ENCODE data around the gene C4orf51. TPM values are rescaled to one million over a fixed set of nuclear protein-coding genes. Genes with fewer than 3 reads are reported as not detected.

Gene C4orf51
- polyA plus RNA-seq, 1 of the 3 experiments (the other 2 are of a cell fraction), result not detected

- no peaks in the 10 kb centered on the region for H3K27me3 ChIP-seq (ENCODE audit: insufficient read depth)
- no peak overlapping the region for H3K9ac ChIP-seq
- H2AFZ ChIP-seq (ENCODE audit: low read depth), result no peak overlapping the region
- no peaks in the 10 kb centered on the region for H3K79me2 ChIP-seq (ENCODE audit: insufficient read depth)
- H3K4me1 ChIP-seq (ENCODE audit: control insufficient read depth in 1 of 2, insufficient read depth in 2 of 2, low read depth in 1 of 2, low read length in 1 of 2), result no peaks in the 10 kb centered on the region; a peak in 1 of 4 replicates
- H3K9me2 ChIP-seq, result no peaks in the 10 kb centered on the region
- H3K9me3 ChIP-seq, result no peaks in the 10 kb centered on the region
- 88% methylated on average over 2 of the region's 2 CpGs for WGBS (ENCODE audit: low lambda C conversion rate)
- H4K20me1 ChIP-seq (ENCODE audit: insufficient read depth), result no peaks in the 10 kb centered on the region
- ChIA-PET POLR2A (no interaction called here), CTCF (no interaction called here)
- H3K4me2 ChIP-seq, result no peak overlapping the region
- H3K4me3 ChIP-seq (ENCODE audit: low read depth in 2 of 2, low read length in 1 of 2), result no peak overlapping the region
- H3F3A ChIP-seq (replicated peaks; ENCODE audit: insufficient read depth), result no peaks in the 10 kb centered on the region
- no peak for DNase-seq
- H3K36me3 ChIP-seq (replicated peaks in 1 of 2; ENCODE audit: control insufficient read depth in 1 of 2, insufficient read depth in 2 of 2, low read length in 1 of 2), result no peaks in the 10 kb centered on the region
- TF ChIP-seq RCOR1 (IDR thresholded peaks at IDR 0.05; ENCODE audit: low read length) (no peak), PBX3 (IDR thresholded peaks at IDR 0.05) (no peak), RXRA (IDR thresholded peaks at IDR 0.05; ENCODE audit: borderline replicate concordance, low read depth) (no peak), EP300 (IDR thresholded peaks at IDR 0.05; ENCODE audit: borderline replicate concordance in 1 of 2, low read depth in 1 of 2, low read length in 1 of 2) (no peak)
- H3K27ac ChIP-seq (ENCODE audit: low read depth in 2 of 2, low read length in 1 of 2), result no peak overlapping the region
Measured at GRCh38 chr4:145743641-145744040, 63.7 kb downstream of the C4orf51 start.

- H4K20me1 ChIP-seq (ENCODE audit: insufficient read depth), result no peaks in the 10 kb centered on the region
- WGBS (ENCODE audit: low lambda C conversion rate), result 86% methylated on average over 2 of the region's 2 CpGs
- H3K79me2 ChIP-seq (ENCODE audit: insufficient read depth), result no peaks in the 10 kb centered on the region
- no peak overlapping the region for H3K4me3 ChIP-seq (ENCODE audit: low read depth in 2 of 2, low read length in 1 of 2)
- ChIA-PET CTCF (no interaction called here), POLR2A (no interaction called here)
- no peaks in the 10 kb centered on the region for H3K4me1 ChIP-seq (ENCODE audit: control insufficient read depth in 1 of 2, insufficient read depth in 2 of 2, low read depth in 1 of 2, low read length in 1 of 2)
- H3K9me2 ChIP-seq, result no peaks in the 10 kb centered on the region
- H2AFZ ChIP-seq (ENCODE audit: low read depth), result no peak overlapping the region
- no peaks in the 10 kb centered on the region for H3K9me3 ChIP-seq
- no peak overlapping the region for H3K9ac ChIP-seq
- DNase-seq, result no peak
- H3F3A ChIP-seq (replicated peaks; ENCODE audit: insufficient read depth), result no peaks in the 10 kb centered on the region
- H3K36me3 ChIP-seq (replicated peaks in 1 of 2; ENCODE audit: control insufficient read depth in 1 of 2, insufficient read depth in 2 of 2, low read length in 1 of 2), result peaks cover 24% of the 10 kb centered on the region in 2 experiments
- no peak overlapping the region for H3K4me2 ChIP-seq
- H3K27me3 ChIP-seq (ENCODE audit: insufficient read depth), result no peaks in the 10 kb centered on the region
- no peak overlapping the region for H3K27ac ChIP-seq (ENCODE audit: low read depth in 2 of 2, low read length in 1 of 2)
- TF ChIP-seq TAF1 (IDR thresholded peaks at IDR 0.05; ENCODE audit: borderline replicate concordance, low read depth, low read length), result no peak
- no peak for TF ChIP-seq FOXJ3 (CRISPR knock-in tag; IDR thresholded peaks at IDR 0.05)
- TF ChIP-seq REST (IDR thresholded peaks at IDR 0.05; ENCODE audit: low read depth, low read length), result no peak
- no peak for TF ChIP-seq USF2 (IDR thresholded peaks at IDR 0.05; ENCODE audit: borderline replicate concordance, low read depth, low read length)
- TF ChIP-seq SIN3A (IDR thresholded peaks at IDR 0.05; ENCODE audit: borderline replicate concordance, low read depth, low read length), result no peak
- TF ChIP-seq TCF12 (IDR thresholded peaks at IDR 0.05), result no peak
- no peak for TF ChIP-seq CHD2 (IDR thresholded peaks at IDR 0.05; ENCODE audit: low read length, partially characterized antibody)
- no peak for TF ChIP-seq RFX5 (IDR thresholded peaks at IDR 0.05; ENCODE audit: low read length)
- TF ChIP-seq MXI1 (IDR thresholded peaks at IDR 0.05; ENCODE audit: low read depth, low read length), result no peak
- no peak for TF ChIP-seq IRF3 (IDR thresholded peaks at IDR 0.05; ENCODE audit: low read depth, low read length)
- TF ChIP-seq ELF1 (IDR thresholded peaks at IDR 0.05), result no peak
- no peak for TF ChIP-seq GABPA (IDR thresholded peaks at IDR 0.05; ENCODE audit: low read depth)
- TF ChIP-seq POLR2AphosphoS5 (IDR thresholded peaks at IDR 0.05; ENCODE audit: low read depth, low read length), result no peak
- TF ChIP-seq ZBTB33 (IDR thresholded peaks at IDR 0.05; ENCODE audit: borderline replicate concordance, low read depth), result no peak
- no peak for TF ChIP-seq RAD21 (IDR thresholded peaks at IDR 0.05; ENCODE audit: low read length)
Measured at GRCh38 chr4:145755802-145756201, 75.9 kb downstream of the C4orf51 start.
